Endothelial cell of umbilical vein (primary cell): ENCODE measurements around the gene MSANTD7. TPM values are rescaled to one million over a fixed set of nuclear protein-coding genes. Genes with fewer than 3 reads are reported as not detected.

Experiments used
- BruUV-seq: library from RNA; stranded (reverse); fragments of 400-500 nt; replicated peaks from 2 replicates; lab custom pipeline; 2021; lab: Mats Ljungman, UMichigan
- CTCF ChIA-PET: fragments of 300-600, 350-600 bp; sonication (Branson Sonifier 250); formaldehyde crosslinking; loops from one replicate; lab custom pipeline; 2021; ENCODE audit warnings: antibody characterized with exemption, inconsistent platforms; lab: Charles Lee
- POLR2A ChIA-PET: fragments of 300-600, 350-600 bp; sonication (Branson Sonifier 250); formaldehyde crosslinking; loops from one replicate; lab custom pipeline; 2021; ENCODE audit warnings: antibody characterized with exemption, inconsistent platforms; lab: Charles Lee
- DNase-seq: peaks from one replicate; pipeline ENCODE4 v3.0.0-alpha.2; 2011; ENCODE audit warnings: low read depth, low spot score
- FAIRE-seq: peaks from 2 replicates; lab custom pipeline; 2011; peaks lifted over from hg19 to GRCh38; lab: Jason Lieb, UNC
- H2AFZ ChIP-seq: 2 replicates; pipeline ENCODE4 v1.6.0; 2012; ENCODE audit warnings: low read depth, low read length, control low read depth, inconsistent platforms
- H3K27ac ChIP-seq: 2 replicates; pipeline ENCODE4 v1.5.1; 2011; ENCODE audit warnings: low read depth, mild to moderate bottlenecking, control low read depth, low read length, moderate library complexity; ENCODE audit not compliant: insufficient read depth
- H3K27me3 ChIP-seq, 2 experiments: 2 replicates each; pipeline versions ENCODE4 v1.6.0 to v1.6.1; 2011; ENCODE audit warnings: low read length in 2 of 2, mixed read lengths in 1 of 2; ENCODE audit not compliant: control insufficient read depth in 2 of 2, insufficient read depth in 2 of 2
- H3K36me3 ChIP-seq, 2 experiments: 2 replicates in 1 of 2; 3 replicates in 1 of 2; pipeline ENCODE4 v1.5.1; 2011; ENCODE audit warnings: low read length in 2 of 2, mild to moderate bottlenecking in 1 of 2, moderate library complexity in 1 of 2; ENCODE audit not compliant: control insufficient read depth in 2 of 2, insufficient read depth in 2 of 2; ENCODE audit errors: extremely low read depth in 1 of 2
- H3K4me1 ChIP-seq: 3 replicates; pipeline ENCODE4 v1.5.1; 2011; ENCODE audit warnings: mild to moderate bottlenecking, low read length; ENCODE audit not compliant: control insufficient read depth, insufficient read depth; ENCODE audit errors: extremely low read depth
- H3K4me2 ChIP-seq: 2 replicates; pipeline ENCODE4 v1.6.1; 2011; ENCODE audit warnings: low read length, control low read depth, mixed read lengths; ENCODE audit not compliant: insufficient read depth
- H3K4me3 ChIP-seq, 3 experiments: fragments of 200-600 bp in 1 of 3; sonication (generic), shearing (Covaris generic) in 1 of 3; replicated peaks in 1 of 3; 2 replicates each; pipeline ENCODE4 v1.5.1; 2011 to 2016; ENCODE audit warnings: control low read depth in 3 of 3, low read length in 3 of 3, mild to moderate bottlenecking in 2 of 3, inconsistent platforms in 1 of 3, low read depth in 1 of 3, moderate library complexity in 1 of 3; ENCODE audit not compliant: insufficient read depth in 1 of 3
- H3K79me2 ChIP-seq: 2 replicates; pipeline ENCODE4 v1.6.0; 2012; ENCODE audit warnings: low read length, inconsistent platforms; ENCODE audit not compliant: control insufficient read depth, insufficient read depth
- H3K9ac ChIP-seq: replicated peaks from 2 replicates; pipeline ENCODE3; 2011; ENCODE audit warnings: low read length, control low read depth; ENCODE audit not compliant: insufficient read depth; ENCODE audit errors: extremely low read depth
- H3K9me1 ChIP-seq: replicated peaks from 3 replicates; pipeline ENCODE4 v1.6.0; 2011; ENCODE audit warnings: mild to moderate bottlenecking, low read length; ENCODE audit not compliant: control insufficient read depth, insufficient read depth; ENCODE audit errors: extremely low read depth
- H3K9me3 ChIP-seq: replicated peaks from 2 replicates; pipeline ENCODE4 v1.5.1; 2012; ENCODE audit warnings: low read length, inconsistent platforms; ENCODE audit not compliant: control insufficient read depth, insufficient read depth
- H4K20me1 ChIP-seq: replicated peaks from 2 replicates; pipeline ENCODE3; 2011; ENCODE audit warnings: mild to moderate bottlenecking, low read length; ENCODE audit not compliant: control insufficient read depth, insufficient read depth; ENCODE audit errors: extremely low read depth
- CTCF ChIP-seq, 2 donors: IDR thresholded peaks; 1 replicate in 1 of 2; 2 replicates in 1 of 2; pipeline ENCODE4 v1.5.1; 2011; ENCODE audit warnings: low read length in 2 of 2, mild to moderate bottlenecking in 2 of 2, moderate library complexity in 2 of 2, control low read depth in 1 of 2, inconsistent platforms in 1 of 2, low read depth in 1 of 2; ENCODE audit not compliant: insufficient read depth in 1 of 2; ENCODE audit errors: extremely low read depth in 1 of 2
- EZH2 ChIP-seq: IDR thresholded peaks from 2 replicates; pipeline ENCODE4 v1.6.1; 2012; ENCODE audit warnings: borderline replicate concordance, low read depth, mild to moderate bottlenecking, moderate library complexity, low read length, inconsistent platforms; ENCODE audit not compliant: severe bottlenecking
- FOS ChIP-seq: IDR thresholded peaks from 2 replicates; pipeline ENCODE4 v1.6.1; 2011; ENCODE audit warnings: mild to moderate bottlenecking, low read length, moderate library complexity, borderline replicate concordance; ENCODE audit not compliant: insufficient read depth
- GATA2 ChIP-seq: IDR thresholded peaks from 2 replicates; pipeline ENCODE4 v1.7.0; 2011; ENCODE audit warnings: low read depth, mild to moderate bottlenecking, moderate library complexity, mixed read lengths, low read length; ENCODE audit not compliant: insufficient read length, insufficient read depth
- JUN ChIP-seq: IDR thresholded peaks from 2 replicates; pipeline ENCODE4 v1.6.1; 2011; ENCODE audit warnings: borderline replicate concordance, low read depth; ENCODE audit not compliant: insufficient read length, insufficient read depth
- MYC ChIP-seq: IDR thresholded peaks from one replicate; pipeline ENCODE4 v1.6.1; 2011; ENCODE audit warnings: mild to moderate bottlenecking, low read depth, low read length
- POLR2A ChIP-seq: IDR thresholded peaks from 2 replicates; pipeline ENCODE4 v1.6.1; 2012; ENCODE audit warnings: low read depth, mild to moderate bottlenecking, control low read depth, low read length
- POLR2AphosphoS5 ChIP-seq: IDR thresholded peaks from 2 replicates; pipeline ENCODE4 v1.6.1; 2012; ENCODE audit warnings: low read depth, mild to moderate bottlenecking, control low read depth, low read length, moderate library complexity; ENCODE audit not compliant: insufficient read depth
- dilution Hi-C: fragments of 300-500 bp; cut with MboI; formaldehyde crosslinking; loops from one replicate; pipeline ENCODE4 v1.15.0; 2019; ENCODE audit warnings: low sequenced_read_pairs; ENCODE audit not compliant: extremely low pct_ligation_motif_present
- intact Hi-C: fragments of 100-400 bp; cut with micrococcal nuclease; formaldehyde crosslinking; loops from one replicate; pipeline ENCODE4 v1.10.0; 2022
- polyA plus RNA-seq, 4 experiments: library from polyadenylated mRNA; depleted of rRNA in 3 of 4; stranded (reverse) in 3 of 4; unstranded in 1 of 4; fragments of >200 nt; gene quantifications; 2 replicates each; pipeline versions ENCODE4 v1.2.1 to v1.2.3, GENCODE V29; 2011 to 2012; ENCODE audit warnings: missing spikeins in 1 of 4
- total RNA-seq: library from RNA; stranded (reverse); gene quantifications from 2 replicates; pipeline ENCODE4 v1.2.3, GENCODE V29; 2021
- TF ChIP-seq, protein P1 (sequence below): IDR thresholded peaks from 2 replicates; pipeline ENCODE4 v1.6.1; 2011; ENCODE audit not compliant: insufficient read depth, insufficient read length

Gene MSANTD7
- total and polyA plus RNA-seq, 2 donors (not counting 3 experiments of a cell fraction or from before 2014, with no cell fraction given), result 4.8 to 13.1 TPM

DNA sequence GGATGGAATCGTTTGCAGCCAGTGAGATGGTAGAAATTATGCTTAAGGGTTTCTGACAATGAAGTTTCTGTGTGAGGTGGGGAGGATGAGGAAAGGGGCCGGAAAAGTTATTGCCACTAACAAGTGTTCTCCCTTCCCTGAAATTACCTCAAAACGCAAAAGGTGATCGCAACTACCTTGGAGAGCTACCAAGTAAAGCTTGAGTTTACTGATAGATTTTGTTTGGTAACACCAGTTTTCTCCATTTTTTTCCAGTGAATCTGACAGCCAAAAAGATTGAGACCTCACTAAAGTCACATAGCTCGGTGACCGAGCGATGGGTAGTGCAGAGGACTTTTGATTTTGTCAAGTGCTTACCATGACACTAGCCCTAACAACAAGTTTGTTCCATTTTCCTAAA, 42.1 kb downstream of the MSANTD7 start:
- intact Hi-C loops (no loop called here), dilution Hi-C loops (no loop called here)
- H3K4me3 ChIP-seq, result peak overlapping the region; percentile 88 to 97 (median 90)
- no peaks in the 10 kb centered on the region for H3K9me3 ChIP-seq
- CTCF ChIA-PET, result interaction anchor here (1.8 kb wide), 1 partner anchor 10 kb away, joined by 5 read pairs; no protein-coding TSS in a partner anchor
- DNase-seq (peak; percentile 12), FAIRE-seq (no peak)
- no peak overlapping the region for H2AFZ ChIP-seq
- H3K4me2 ChIP-seq, result peak overlapping the region; percentile 93
- POLR2A ChIA-PET, result no interaction called here
- H3K36me3 ChIP-seq, result peaks cover 0 to 2% of the 10 kb centered on the region in 2 experiments
- BruUV-seq, result TSS peak; percentile 31
- no peaks in the 10 kb centered on the region for H4K20me1 ChIP-seq
- peaks cover 20% of the 10 kb centered on the region for H3K4me1 ChIP-seq
- no peak overlapping the region for H3K27ac ChIP-seq
- no peak overlapping the region for H3K9ac ChIP-seq
- H3K9me1 ChIP-seq, result no peaks in the 10 kb centered on the region
- H3K79me2 ChIP-seq, result peaks cover 71% of the 10 kb centered on the region
- TF ChIP-seq GATA2 (no peak), JUN (no peak), FOS (no peak), MYC (no peak), POLR2A (no peak), POLR2AphosphoS5 (no peak), EZH2 (no peak), CTCF (IDR thresholded peaks at IDR 0.05; ENCODE audit: extremely low read depth in 1 of 2, insufficient read depth in 1 of 2, low read depth in 1 of 2, low read length in 2 of 2) (no peak)
- TF ChIP-seq, protein P1, sequence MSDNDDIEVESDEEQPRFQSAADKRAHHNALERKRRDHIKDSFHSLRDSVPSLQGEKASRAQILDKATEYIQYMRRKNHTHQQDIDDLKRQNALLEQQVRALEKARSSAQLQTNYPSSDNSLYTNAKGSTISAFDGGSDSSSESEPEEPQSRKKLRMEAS, result no peak
- H3K27me3 ChIP-seq, result no peaks in the 10 kb centered on the region
